Measurements from ENCODE around the gene PLA2G4C.
"Not testable (repeated sequence)": the region's sequence is repeated elsewhere in the genome, so short reads cannot be mapped to it uniquely, and the experiment has no call there.

Gene PLA2G4C

GRCh38 chr19:48111280-48111679 is 663 bp upstream of the PLA2G4C start:
- in situ Hi-C loops (cut with HindIII; ENCODE audit: low sequenced_read_pairs) = no loop called here

DNA sequence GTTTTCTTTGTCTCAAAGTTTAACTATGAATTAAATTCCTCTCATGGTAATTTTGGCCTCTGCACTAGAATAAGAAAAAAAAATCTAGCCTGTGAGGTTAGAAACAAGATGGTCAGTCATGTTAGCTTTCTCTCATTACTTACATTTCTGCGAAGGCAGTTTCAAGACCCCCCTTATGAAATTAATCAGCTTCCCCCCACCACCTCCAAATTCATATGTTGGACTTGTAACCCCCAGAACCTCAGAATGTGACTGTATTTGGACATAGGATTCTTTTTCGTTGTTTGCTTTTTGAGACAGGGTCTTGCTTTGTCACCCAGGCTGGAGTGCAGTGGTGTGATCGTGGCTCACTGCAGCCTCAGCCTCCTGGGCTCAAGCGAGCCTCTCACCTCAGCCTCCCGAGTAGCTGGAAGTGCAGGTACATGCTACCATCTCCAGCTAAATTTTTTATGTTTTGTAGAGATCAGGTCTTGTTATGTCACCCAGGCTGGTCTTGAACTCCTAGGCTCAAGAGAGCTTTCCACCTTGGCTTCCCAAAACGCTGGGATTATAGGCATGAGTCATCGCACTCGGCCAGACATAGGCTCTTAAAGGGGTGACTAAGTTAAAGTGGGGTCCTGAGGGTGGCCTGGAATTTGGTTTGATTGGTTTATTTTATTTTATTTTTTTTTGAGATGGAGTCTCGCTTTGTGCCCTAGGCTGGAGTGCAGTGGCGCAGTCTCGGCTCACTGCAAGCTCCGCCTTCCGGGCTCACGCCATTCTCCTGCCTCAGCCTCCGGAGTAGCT is 1.4 kb downstream of the PLA2G4C start:
- in situ Hi-C loops (cut with HindIII; ENCODE audit: low sequenced_read_pairs) = no loop called here

- in situ Hi-C loops (cut with HindIII; ENCODE audit: low sequenced_read_pairs) = no loop called here
Observed at GRCh38 chr19:48103922-48104321, 6.7 kb downstream of the PLA2G4C start.

GRCh38 chr19:48102870-48103751 is 7.5 kb downstream of the PLA2G4C start:
- in situ Hi-C loops (cut with HindIII; ENCODE audit: low sequenced_read_pairs) = no loop called here

GRCh38 chr19:48095612-48096175 is 14.9 kb downstream of the PLA2G4C start:
- in situ Hi-C loops (cut with HindIII; ENCODE audit: low sequenced_read_pairs) = no loop called here

- in situ Hi-C loops (cut with HindIII; ENCODE audit: low sequenced_read_pairs) = loop anchor here (5.0 kb wide), 1 partner anchor 43 kb away; no protein-coding TSS in a partner anchor
Observed at GRCh38 chr19:48094855-48095203, 15.8 kb downstream of the PLA2G4C start.

- in situ Hi-C loops (cut with HindIII; ENCODE audit: low sequenced_read_pairs) = loop anchor here (5.0 kb wide), 1 partner anchor 42 kb away; no protein-coding TSS in a partner anchor
Observed at GRCh38 chr19:48094129-48094854, 16.3 kb downstream of the PLA2G4C start.

DNA sequence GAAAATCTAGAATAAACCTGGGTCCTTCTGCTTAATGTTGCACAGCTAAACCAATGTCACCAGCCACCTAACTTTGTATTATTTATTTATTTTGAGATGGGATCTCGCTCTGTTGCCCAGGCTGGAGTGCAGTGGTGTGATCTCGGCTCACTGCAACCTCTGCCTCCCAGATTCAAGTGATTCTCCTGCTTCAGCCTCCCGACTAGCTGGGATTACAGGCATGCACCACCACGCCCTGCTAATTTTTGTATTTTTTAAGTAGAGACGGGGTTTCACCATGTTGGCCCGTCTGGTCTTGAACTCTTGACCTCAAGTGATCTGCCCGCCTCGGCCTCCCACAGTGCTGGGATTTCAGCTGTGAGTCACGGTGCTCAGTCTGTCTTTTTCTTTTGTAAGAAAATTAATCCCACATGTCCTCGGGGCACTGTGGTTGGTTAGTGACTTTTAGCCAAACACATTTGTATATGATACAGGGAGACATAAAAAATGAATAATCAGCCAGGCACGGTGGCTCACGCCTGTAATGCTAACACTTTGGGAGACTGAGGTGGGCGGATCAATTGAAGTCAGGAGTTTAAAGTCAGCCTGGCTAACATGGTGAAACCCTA is 19.4 kb downstream of the PLA2G4C start:
- in situ Hi-C loops (cut with HindIII; ENCODE audit: low sequenced_read_pairs) = loop anchor here (5.0 kb wide), 1 partner anchor 39 kb away; no protein-coding TSS in a partner anchor

DNA sequence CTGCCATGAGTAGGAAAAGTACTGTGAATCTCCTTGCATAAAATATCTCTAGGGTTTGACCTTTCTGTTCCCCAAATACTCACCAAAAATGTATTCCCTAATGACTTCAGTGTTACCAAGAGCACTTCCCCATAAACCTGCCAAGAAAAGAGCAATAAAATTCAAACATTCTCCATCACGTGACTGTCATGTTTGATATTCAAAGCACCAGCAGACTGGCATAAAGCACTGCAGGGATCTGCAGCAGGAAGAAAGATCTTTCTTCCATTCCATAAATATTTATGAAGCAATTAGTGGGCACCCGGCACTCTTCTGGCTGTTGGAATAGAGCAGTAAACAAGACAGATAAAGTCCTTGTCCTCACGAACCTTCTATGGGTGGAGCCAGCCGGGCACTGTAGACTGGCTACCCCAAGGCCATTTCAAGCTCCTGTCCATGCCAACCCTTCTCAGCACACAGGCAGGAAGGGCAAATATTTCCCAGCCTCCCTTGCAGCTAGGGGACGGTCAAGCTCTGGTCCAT is 20.3 kb downstream of the PLA2G4C start:
- in situ Hi-C loops (cut with HindIII; ENCODE audit: low sequenced_read_pairs) = loop anchor here (5.0 kb wide), 1 partner anchor 38 kb away; no protein-coding TSS in a partner anchor

DNA sequence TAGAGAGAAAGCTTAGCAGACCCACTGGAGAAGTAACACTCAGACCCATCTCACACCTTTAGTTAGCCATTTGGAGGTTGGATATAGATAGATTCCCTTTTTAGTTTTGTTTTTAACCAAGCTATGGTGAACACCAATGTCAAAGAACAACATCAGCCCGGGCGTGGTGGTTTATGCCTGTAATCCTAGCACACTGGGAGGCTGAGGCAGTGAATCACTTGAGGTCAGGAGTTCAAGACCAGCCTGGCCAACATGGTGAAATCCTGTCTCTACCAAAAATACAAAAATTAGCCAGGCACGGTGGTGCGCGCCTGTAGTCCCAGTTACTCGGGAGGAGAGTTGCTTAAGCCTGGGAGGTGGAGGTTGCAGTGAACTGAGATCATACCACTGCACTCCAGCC is 21.6 kb downstream of the PLA2G4C start:
- in situ Hi-C loops (cut with HindIII; ENCODE audit: low sequenced_read_pairs) = not testable (repeated sequence)

DNA sequence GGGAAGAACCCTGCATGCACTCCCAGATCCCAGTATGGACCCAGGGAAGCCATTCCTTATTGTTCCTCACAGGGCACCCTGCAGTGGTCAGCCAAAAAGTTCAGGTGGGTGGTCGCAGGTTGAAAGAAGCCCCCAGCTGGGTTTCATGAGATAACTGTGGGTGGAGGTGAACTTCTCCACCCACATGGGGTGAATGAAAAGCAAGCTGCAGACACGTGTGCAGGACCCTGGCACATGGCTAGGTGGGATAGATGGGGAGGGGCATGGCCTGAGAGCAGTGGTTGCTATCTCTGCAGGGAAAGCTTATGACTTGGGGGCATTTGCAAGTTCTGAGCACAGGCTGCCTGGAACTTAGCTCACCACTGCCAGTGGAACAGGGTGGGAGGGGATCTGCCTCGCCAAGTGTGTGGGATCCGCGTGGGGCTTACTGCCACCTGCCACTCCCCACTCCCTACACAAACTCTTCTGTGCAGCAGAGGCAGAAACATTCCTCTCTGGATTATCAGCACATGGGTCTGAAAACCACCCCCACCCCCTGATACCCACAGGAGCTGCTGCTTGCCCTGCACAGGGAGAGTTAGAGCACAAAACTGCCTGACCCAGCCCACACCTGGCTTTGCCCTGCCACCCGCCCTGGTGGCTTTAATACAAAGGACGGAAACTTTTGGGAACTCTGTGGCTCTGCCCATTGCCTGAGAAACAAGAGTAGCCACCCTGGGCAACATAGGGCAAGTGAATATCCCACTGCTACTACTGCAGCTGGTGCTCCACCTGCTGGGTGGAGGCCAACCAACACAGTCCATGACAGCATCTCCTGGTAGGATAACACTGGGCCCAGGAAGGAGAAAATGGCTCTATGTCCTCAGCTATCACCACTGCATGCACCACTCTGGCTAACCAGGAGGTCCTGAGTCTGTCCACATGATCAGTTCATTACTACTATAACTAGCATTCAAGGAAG is 24.4 kb downstream of the PLA2G4C start:
- in situ Hi-C loops (cut with HindIII; ENCODE audit: low sequenced_read_pairs) = no loop called here

DNA sequence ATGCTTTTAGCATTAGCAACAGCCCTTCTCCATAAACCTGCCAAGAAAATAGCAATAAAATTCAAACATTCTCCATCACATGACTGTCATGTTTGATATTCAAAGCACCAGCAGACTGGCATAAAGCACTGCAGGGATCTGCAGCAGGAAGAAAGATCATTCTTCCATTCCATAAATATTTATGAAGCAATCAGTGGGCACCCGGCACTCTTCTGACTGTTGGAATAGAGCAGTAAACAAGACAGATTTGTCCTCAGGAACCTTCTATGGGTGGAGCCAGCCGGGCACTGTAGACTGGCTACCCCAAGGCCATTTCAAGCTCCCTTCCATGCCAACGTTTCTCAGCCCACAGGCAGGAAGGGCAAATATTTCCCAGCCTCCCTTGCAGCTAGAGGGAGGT is 25.5 kb downstream of the PLA2G4C start:
- in situ Hi-C loops (cut with HindIII; ENCODE audit: low sequenced_read_pairs) = no loop called here

GRCh38 chr19:48081106-48081505 is 29.5 kb downstream of the PLA2G4C start:
- in situ Hi-C loops (cut with HindIII; ENCODE audit: low sequenced_read_pairs) = no loop called here

GRCh38 chr19:48070177-48070769 is 40.3 kb downstream of the PLA2G4C start:
- in situ Hi-C loops (cut with HindIII; ENCODE audit: low sequenced_read_pairs) = not testable (repeated sequence)

DNA sequence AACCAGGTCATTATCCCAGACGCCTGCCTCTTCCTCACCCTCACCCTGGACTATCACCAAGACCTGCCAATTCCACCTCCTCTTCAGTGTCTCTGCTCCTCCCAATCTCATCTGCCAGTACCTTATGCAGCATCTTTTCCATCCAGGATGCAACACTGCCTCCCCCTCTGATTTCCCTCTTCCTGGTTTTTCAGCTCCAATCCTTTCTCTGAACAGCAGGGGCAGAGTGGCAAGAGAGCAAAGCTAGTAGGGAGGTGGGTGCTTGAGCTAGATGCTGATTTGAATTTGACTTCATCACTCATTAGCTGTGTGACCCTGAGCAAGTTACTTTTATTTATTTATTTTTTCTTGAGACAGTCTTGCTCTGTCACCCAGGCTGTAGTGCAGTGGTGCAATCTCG is 41.2 kb downstream of the PLA2G4C start:
- in situ Hi-C loops (cut with HindIII; ENCODE audit: low sequenced_read_pairs) = no loop called here

DNA sequence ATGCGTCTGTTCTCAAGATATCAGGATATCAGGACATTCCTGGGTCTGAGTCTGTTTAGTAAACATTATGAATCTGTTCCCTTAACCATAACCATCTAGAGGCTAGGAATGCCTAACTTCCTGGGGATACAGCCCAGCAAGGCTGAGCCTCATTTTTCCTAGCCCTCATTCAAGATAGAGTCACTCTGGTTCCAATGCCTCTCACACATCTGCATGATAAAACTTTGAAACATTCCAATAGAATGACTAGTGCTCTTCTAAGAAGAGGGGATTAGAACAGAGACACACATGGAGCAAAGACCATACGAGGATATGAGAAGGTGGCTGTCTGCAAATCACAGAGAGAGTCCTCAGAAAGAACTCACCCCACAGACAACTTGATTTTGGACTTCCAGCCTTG is 46.1 kb downstream of the PLA2G4C start:
- in situ Hi-C loops (cut with HindIII; ENCODE audit: low sequenced_read_pairs) = no loop called here

- in situ Hi-C loops (cut with HindIII; ENCODE audit: low sequenced_read_pairs) = no loop called here
Observed at GRCh38 chr19:48061401-48062344, 48.9 kb downstream of the PLA2G4C start.

DNA sequence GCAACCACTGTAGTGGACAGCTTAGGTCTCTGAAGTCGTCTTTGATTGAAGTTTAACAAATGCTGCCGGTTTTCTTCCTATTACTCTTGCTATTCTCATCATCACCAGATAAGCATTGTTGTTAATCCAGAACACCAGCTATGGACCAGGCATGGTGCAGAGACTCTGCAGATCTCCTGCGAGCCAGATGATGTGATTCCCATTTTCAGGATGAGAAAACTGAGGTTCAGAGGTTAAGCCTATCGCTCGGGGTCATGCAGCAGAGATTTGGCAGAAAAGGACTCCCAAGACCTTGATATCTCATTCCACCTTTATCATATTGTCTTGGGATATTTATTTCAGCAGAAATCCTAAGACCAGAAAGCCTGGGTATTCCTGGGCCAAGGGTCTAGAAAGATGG is 50.2 kb downstream of the PLA2G4C start:
- in situ Hi-C loops (cut with HindIII; ENCODE audit: low sequenced_read_pairs) = no loop called here

Measured in endothelial cell of hepatic sinusoid (primary cell).